Right kidney (tissue), 1 donor: ENCODE measurements around the gene TSHZ2.
"Not testable (repeated sequence)": the region's sequence is repeated elsewhere in the genome, so short reads cannot be mapped to it uniquely, and the experiment has no call there.

Experiments used
- DNase-seq: peaks from one replicate; pipeline ENCODE4 v3.0.0-alpha.2; 2016

Gene TSHZ2

GRCh38 chr20:53345536-53346334 is 373.6 kb downstream of the TSHZ2 start:
- DNase-seq = no peak

- DNase-seq = no peak
Observed at GRCh38 chr20:53346335-53346648, 374.1 kb downstream of the TSHZ2 start.

DNA sequence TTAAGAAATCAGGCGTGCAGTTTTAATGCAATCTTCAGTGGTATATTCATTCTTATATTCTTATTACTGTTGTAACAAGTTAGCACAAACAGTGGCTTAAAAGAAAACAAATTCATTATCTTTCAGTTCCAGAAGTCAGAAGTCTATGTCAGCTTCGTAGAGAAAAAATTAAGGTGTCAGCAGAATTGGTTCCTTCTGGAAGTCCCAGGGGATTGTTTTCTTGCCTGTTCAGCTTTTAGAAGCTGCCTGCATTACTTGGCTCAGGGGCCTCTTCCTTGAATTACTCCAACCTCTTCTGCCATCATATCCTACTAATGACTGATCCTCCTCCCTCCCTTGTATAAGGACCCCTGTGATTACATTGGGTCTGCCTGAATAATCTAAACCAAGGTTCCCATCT is 377.6 kb downstream of the TSHZ2 start:
- DNase-seq = no peak

GRCh38 chr20:53352727-53353440 is 380.7 kb downstream of the TSHZ2 start:
- no peak for DNase-seq

GRCh38 chr20:53354314-53354713 is 382.2 kb downstream of the TSHZ2 start:
- no peak for DNase-seq

- no peak for DNase-seq
Observed at GRCh38 chr20:53355790-53356189, 383.6 kb downstream of the TSHZ2 start.

DNA sequence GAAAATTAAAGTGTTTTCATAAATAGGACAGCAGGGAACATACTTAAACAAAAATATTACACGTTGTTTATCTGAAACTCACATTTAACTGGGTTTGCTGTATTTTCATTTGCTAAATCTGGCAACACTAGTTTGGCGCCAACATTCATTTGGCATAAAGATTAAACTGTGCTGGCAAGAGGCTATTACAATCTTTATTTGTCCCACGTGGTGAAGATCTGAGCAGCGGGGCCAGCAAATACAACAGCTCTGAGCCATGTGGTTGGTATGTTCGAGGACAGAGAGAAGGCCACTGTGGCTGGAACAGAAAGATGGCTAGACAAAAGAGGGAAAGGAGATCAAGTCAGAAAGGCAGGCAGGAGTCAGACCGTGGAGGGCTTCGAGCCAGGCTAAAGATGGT is 387.3 kb downstream of the TSHZ2 start:
- DNase-seq = no peak

GRCh38 chr20:53360852-53361251 is 388.7 kb downstream of the TSHZ2 start:
- no peak for DNase-seq

GRCh38 chr20:53362736-53363135 is 390.6 kb downstream of the TSHZ2 start:
- DNase-seq = no peak

- no peak for DNase-seq
Observed at GRCh38 chr20:53364646-53365045, 392.5 kb downstream of the TSHZ2 start.

- no peak for DNase-seq
Observed at GRCh38 chr20:53365076-53365475, 392.9 kb downstream of the TSHZ2 start.

GRCh38 chr20:53365539-53366075 is 393.4 kb downstream of the TSHZ2 start:
- DNase-seq = no peak

- DNase-seq = not testable (repeated sequence)
Observed at GRCh38 chr20:53366928-53367327, 394.8 kb downstream of the TSHZ2 start.

- no peak for DNase-seq
Observed at GRCh38 chr20:53369871-53370270, 397.7 kb downstream of the TSHZ2 start.

DNA sequence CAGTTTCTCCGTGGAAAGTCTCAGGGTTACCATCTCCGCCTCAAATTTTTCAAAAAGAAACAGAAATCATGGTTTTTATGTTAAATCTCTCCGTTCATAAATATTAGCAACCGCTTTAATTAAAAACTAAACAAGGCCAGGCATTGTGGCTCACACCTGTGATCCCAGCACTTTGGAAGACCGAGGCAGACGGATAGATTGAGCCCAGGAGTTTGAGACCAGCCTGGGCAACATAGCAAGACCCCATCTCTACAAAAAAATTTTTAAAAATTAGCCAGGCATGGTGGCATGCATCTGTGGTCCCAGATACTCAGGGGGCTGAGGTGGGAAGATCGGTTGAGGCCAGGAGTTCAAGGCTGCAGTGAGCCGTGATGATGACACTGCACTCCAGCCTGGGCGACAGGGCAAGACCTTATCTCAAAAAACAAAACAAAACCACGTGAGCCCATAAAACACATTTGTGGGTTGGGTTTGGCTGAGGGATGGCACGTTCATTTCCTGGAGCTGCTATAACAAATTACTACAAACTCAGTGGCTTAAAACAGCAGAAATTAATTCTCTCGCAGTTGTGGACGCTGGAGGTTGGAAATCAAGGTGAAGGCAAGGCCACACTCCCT is 398.3 kb downstream of the TSHZ2 start:
- no peak for DNase-seq

DNA sequence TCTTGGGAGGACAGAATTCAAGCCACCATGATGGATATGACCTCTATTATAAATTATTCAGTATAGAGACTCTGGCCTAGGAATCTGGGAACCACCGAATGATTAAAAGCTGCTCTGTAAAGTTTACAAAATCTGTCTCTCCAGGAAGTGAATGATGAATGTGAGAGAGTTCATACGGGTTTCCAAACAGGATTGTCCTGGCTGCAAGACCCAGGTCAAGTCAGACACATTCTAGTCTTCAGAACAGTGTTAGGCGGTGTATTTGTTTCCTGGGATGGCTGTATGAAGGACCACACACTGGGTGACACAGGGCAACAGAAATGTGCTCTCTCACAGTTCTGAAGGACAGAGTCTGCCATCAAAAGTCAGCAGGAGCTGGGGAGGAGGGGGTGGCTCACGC is 399.1 kb downstream of the TSHZ2 start:
- DNase-seq = no peak

DNA sequence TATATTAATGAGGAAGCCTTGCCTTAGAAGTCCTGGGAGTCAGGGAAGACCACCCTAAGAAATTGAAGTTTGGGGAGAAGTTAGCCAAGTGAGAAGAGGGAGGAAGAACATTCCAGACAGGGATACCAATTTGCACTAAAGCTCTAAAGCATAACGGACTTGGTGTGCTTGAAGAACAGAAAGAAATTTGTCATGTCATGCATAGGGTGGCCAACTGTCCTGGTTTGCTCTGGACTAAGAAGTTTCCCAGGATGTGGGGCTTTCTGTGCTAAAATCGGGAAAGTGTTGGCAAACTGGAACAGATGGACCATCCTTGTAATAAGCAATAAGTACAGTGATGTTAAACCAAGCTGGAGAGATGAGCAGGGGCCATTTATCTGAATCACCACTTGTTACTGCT is 403.9 kb downstream of the TSHZ2 start:
- DNase-seq = no peak

- peak; percentile 31 for DNase-seq
Observed at GRCh38 chr20:53379014-53379832, 407.1 kb downstream of the TSHZ2 start.

GRCh38 chr20:53379833-53380120 is 407.6 kb downstream of the TSHZ2 start:
- no peak for DNase-seq

DNA sequence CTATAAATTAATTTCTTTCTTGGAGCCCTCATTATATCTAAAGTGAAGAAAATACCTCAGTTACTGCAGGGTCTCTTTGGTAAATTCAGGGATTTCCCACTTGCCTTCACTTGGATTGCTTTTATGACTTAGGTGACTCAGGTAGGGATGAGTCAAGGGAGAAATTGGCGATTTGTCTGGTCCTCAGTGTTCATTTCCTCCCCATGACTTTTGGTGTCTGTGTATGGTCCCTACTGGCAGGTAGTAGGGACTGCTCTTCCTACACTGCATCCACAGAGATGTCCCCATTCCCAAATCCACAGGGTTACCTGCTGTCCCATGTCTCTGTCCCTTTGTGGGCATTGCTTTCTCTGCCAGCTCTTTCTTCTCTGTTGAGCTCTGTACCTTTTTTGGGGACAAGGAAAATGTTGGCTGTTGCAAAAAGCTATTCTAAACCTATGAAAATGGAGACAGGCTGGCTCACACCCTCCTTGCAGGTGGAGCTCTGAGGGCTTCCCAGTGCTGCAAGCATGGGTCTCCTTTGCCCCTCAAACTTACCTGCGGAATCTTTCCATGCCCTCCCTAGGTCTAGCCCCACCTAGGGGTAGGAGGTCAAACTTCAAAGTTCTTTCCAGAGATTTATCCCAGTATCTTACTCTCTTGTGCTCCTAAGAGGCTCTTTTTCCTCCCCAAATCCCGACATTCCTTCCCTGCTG is 409.6 kb downstream of the TSHZ2 start:
- no peak for DNase-seq

DNA sequence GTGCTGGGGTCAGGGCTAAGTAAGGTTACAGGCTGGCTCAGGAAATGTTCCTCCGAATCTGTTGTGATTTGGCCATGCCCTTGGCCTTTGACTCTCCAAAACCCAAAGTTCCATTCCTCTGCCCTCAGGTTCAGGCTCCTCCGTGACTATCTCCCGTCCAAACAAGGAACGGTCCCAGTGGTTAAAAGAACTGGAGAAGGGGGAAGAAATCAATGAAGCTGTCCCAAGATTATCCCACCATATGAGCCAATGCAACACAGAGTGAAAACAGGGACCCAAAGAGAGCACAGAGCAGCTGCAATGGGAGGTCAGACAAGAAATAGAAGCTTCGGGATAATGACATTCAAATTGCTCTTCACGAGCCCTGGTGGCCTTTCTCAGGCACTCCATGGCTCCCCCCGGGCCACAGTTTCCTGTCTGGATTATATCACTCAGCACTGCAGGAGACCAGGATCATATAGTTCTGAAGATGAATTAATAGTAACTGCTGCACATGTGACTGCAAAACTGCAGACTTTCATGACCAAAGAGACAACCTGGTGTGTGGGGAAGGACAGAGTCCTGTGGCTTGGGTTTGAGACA is 410.2 kb downstream of the TSHZ2 start:
- DNase-seq = no peak

DNA sequence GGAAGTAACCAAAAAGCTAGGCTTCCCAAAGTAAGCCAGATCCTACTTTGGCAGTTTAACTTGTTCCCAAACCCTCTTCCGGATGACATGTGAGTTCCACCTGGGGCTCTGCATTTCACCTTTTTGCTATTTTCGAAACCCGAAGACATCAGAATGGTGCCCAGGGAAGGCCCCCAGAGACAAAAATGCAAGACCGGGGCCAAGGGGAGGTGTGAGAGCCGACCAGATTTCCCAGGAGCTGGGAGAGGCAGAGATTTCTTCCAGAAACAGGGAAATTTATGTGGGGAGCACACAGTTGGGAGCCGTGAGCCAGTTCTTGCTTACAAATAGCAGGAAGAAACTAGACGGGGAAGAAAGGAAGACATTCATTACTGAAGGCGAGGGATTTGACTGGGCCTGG is 411.8 kb downstream of the TSHZ2 start:
- DNase-seq = no peak
